Aorta (tissue), 5 donors: ENCODE results near the gene RAB11A. TPM values are rescaled to one million over a fixed set of nuclear protein-coding genes. Genes with fewer than 3 reads are reported as not detected.

Experiments used
- ATAC-seq: fragments of 200-7000 bp; cut with Tn5 transposase; one replicate; pipeline ENCODE4 v1.9.1; 2022; ENCODE audit warnings: moderate library complexity; ENCODE audit not compliant: low FRiP score
- DNase-seq, 2 donors: peaks; one replicate each; pipeline ENCODE4 v3.0.0-alpha.2; 2020
- H3K27ac ChIP-seq, 2 donors: one replicate each; pipeline ENCODE4 v1.5.1; 2013; ENCODE audit warnings: low read length in 2 of 2, mild to moderate bottlenecking in 2 of 2, moderate library complexity in 2 of 2, control low read depth in 1 of 2, inconsistent platforms in 1 of 2, low read depth in 1 of 2
- H3K27me3 ChIP-seq, 2 donors: one replicate each; pipeline ENCODE4 v1.6.1; 2013; ENCODE audit warnings: control low read depth in 1 of 2, low read length in 1 of 2, mild to moderate bottlenecking in 1 of 2, moderate library complexity in 1 of 2; ENCODE audit not compliant: insufficient read depth in 2 of 2, control insufficient read depth in 1 of 2
- H3K36me3 ChIP-seq, 2 donors: one replicate each; pipeline ENCODE4 v1.6.1; 2013; ENCODE audit warnings: control low read depth in 1 of 2, low read length in 1 of 2, mild to moderate bottlenecking in 1 of 2; ENCODE audit not compliant: insufficient read depth in 2 of 2, control insufficient read depth in 1 of 2
- H3K4me1 ChIP-seq, 2 donors: one replicate each; pipeline ENCODE4 v1.6.1; 2013; ENCODE audit warnings: low read length in 2 of 2, control low read depth in 1 of 2, mild to moderate bottlenecking in 1 of 2, moderate library complexity in 1 of 2; ENCODE audit not compliant: insufficient read depth in 2 of 2, control insufficient read depth in 1 of 2
- H3K4me3 ChIP-seq, 2 donors: one replicate each; pipeline ENCODE4 v1.5.1; 2013; ENCODE audit warnings: low read length in 2 of 2, control low read depth in 1 of 2, mild to moderate bottlenecking in 1 of 2
- H3K9me3 ChIP-seq: one replicate; pipeline ENCODE4 v1.6.1; 2013; ENCODE audit warnings: mild to moderate bottlenecking, low read length; ENCODE audit not compliant: control insufficient read depth
- WGBS, 2 donors: extraction: QIAGEN DNeasy Blood & Tissue Kit; methylation state at CpG; one replicate each; pipeline ENCODE4 v1.1.7; 2013; 5-methylcytosine and 5-hydroxymethylcytosine counted together
- intact Hi-C, 2 donors: fragments of 100-400 bp; cut with DNase I; formaldehyde crosslinking; loops; one replicate each; pipeline versions ENCODE4 v1.14.2 to v1.15.0; 2022
- polyA plus RNA-seq, 2 donors: library from polyadenylated mRNA; stranded (reverse); fragments of 200-250 nt; gene quantifications; one replicate each; pipeline ENCODE4 v1.2.3, GENCODE V29; 2013
- total RNA-seq, 2 donors: library from RNA; stranded (reverse); fragmentation: NEBNext Ultra II Directional; extraction: Animal tissue kit (Norgen Biotek cat#: 25700); gene quantifications; one replicate each; pipeline ENCODE4 v1.2.1, GENCODE V29; 2021
- donor health status: healthy with polysubstance abuse.
- donor health status: Bipolar disorder and iron deficiency.
- donor health status: DM: no; HTN: no; CAD: no.
- donor health status: DM: no; HTN: no; CAD: no.
- donor health status: DM: yes; HTN: yes; CAD: no.

RAB11A gene
- total and polyA plus RNA-seq, 4 donors: 89.0 to 156 (median 121) TPM

DNA sequence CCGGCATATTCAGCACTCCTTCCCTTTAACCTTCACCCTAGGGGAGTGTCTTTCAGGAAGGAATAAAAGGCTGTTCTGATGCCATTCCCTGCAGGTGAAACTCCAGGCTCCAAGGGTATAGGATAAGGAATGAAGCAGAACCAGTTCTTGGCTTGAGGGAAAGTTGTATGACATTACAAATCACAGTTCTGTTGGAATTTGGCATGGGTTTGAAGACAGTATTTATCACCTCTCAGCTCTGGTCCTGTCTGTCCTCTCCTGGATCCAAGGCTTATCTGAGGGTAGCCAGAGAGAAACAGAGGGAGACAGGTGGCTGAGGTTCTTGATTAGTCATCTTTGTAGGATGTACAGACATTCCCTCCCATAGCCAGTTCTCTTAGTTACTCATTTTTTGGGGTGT, 37.1 kb downstream of the RAB11A start:
- no peaks in the 10 kb centered on the region for H3K4me1 ChIP-seq
- peaks cover 0 to 3% of the 10 kb centered on the region in 2 donors for H3K36me3 ChIP-seq
- intact Hi-C loops: no loop called here
- H3K4me3 ChIP-seq: no peak overlapping the region
- ATAC-seq: no peak
- H3K27ac ChIP-seq: no peak overlapping the region
- H3K9me3 ChIP-seq: no peaks in the 10 kb centered on the region
- DNase-seq: no peak
- 90 to 100% methylated on average over 1 of the region's 1 CpG for WGBS, 2 donors
- no peaks in the 10 kb centered on the region for H3K27me3 ChIP-seq

DNA sequence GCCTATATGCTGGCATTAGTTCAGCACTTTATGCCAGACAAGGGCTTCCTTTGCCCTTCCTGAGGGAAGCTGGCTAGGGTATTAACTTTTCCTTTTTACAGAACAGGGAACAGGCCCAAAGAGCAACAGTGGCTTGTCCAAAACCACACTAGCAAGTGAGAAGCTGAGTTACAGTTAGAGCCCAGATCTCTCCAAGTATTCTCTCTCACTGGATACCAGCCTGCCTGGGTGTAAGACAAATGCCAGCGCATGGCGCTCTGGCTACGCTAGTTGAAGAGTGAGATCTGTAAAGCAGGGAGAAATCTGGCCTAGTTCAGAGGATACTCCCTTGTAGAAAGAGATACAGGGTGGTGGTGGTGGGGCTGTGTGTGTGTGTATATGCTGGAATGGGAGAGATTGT, 38.4 kb downstream of the RAB11A start:
- DNase-seq (no peak), ATAC-seq (no peak)
- no peaks in the 10 kb centered on the region for H3K27me3 ChIP-seq
- intact Hi-C loops: no loop called here
- H3K36me3 ChIP-seq: peaks cover 0 to 3% of the 10 kb centered on the region in 2 donors
- WGBS, 2 donors: 88 to 91% methylated on average over 3 of the region's 3 CpGs
- H3K9me3 ChIP-seq: no peaks in the 10 kb centered on the region
- H3K27ac ChIP-seq: no peak overlapping the region
- no peak overlapping the region for H3K4me3 ChIP-seq
- no peaks in the 10 kb centered on the region for H3K4me1 ChIP-seq

DNA sequence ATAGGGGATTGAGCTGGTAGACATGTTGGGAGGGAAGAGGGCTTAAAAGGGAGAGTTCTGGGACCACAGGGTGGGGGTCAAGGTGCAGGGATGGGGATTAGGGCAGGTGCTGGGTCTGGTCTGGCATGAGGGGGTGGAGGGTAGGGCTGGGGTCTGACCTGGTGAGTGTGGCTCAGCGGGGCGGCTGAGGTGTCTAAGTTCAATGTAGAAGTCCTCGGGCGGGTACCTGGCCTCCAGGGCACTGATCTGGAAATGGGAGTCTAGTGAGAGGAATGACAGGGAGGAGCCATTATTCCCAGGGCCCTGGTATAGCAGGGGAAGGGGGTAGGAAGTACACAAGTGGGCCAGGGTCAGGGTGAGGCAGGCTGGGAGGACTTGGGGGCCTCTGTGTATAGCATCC, 39.6 kb downstream of the RAB11A start:
- Histone ChIP-seq H3K4me1 (no peaks in the 10 kb centered on the region), H3K27ac (no peak overlapping the region), H3K27me3 (no peaks in the 10 kb centered on the region), H3K36me3 (peaks cover 0 to 1% of the 10 kb centered on the region in 2 donors), H3K9me3 (no peaks in the 10 kb centered on the region), H3K4me3 (no peak overlapping the region)
- ATAC-seq: no peak
- DNase-seq: no peak
- WGBS, 2 donors: 95 to 100% methylated on average over 4 of the region's 4 CpGs
- intact Hi-C loops: no loop called here

DNA sequence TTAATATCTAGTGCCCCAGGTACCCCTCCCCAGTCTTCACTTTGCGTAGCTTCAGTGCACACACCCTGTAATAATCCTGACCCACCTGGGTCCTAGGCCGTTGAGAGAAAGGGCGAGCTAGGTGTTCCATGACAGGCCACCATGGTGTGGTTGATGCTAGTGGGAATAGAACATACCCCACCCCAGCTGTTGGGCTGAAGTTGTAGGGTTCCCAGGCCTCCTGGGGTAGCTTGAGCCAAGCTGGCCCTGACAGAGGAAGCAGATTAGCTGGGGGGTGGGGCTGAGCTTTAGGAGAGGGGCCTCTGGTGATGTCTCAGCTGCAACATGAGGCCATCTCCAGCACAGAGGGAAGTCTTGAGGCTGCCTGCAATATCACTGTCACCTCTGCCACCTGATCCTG, 40.5 kb downstream of the RAB11A start:
- DNase-seq: no peak
- ATAC-seq: no peak
- Histone ChIP-seq H3K27ac (no peak overlapping the region), H3K9me3 (no peaks in the 10 kb centered on the region), H3K36me3 (no peaks in the 10 kb centered on the region), H3K27me3 (no peaks in the 10 kb centered on the region), H3K4me1 (no peaks in the 10 kb centered on the region), H3K4me3 (no peak overlapping the region)
- intact Hi-C loops: loop anchor here in 1 of 2 donors (10.0 kb wide), 1 partner anchor 375 kb away; no protein-coding TSS in a partner anchor
- WGBS, 2 donors: 88 to 91% methylated on average over 3 of the region's 3 CpGs

DNA sequence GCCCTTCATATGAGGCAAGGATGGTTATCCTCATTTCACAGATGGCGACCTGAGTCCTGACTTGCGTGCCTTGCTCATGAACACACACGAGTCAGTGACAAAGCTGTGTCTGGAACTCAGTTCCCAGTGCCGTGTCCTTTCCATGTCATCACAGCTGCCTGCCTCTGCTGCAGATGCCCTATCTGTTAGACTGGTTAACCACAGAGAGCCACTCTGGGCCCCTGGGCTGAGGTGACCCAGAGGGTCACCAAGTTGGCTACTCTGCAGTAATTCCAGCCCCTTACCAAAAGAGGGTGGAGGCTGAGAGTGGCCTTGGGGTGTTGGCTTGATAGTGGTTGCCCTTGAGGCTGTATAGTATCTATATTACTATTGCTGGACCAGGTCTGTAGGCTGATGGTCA, 41.0 kb downstream of the RAB11A start:
- WGBS, 2 donors: 92 to 94% methylated on average over 4 of the region's 4 CpGs
- Histone ChIP-seq H3K9me3 (no peaks in the 10 kb centered on the region), H3K36me3 (no peaks in the 10 kb centered on the region), H3K4me1 (no peaks in the 10 kb centered on the region), H3K27ac (no peak overlapping the region), H3K27me3 (no peaks in the 10 kb centered on the region), H3K4me3 (no peak overlapping the region)
- DNase-seq (no peak), ATAC-seq (no peak)
- intact Hi-C loops: loop anchor here in 1 of 2 donors (10.0 kb wide), 1 partner anchor 374 kb away; no protein-coding TSS in a partner anchor

DNA sequence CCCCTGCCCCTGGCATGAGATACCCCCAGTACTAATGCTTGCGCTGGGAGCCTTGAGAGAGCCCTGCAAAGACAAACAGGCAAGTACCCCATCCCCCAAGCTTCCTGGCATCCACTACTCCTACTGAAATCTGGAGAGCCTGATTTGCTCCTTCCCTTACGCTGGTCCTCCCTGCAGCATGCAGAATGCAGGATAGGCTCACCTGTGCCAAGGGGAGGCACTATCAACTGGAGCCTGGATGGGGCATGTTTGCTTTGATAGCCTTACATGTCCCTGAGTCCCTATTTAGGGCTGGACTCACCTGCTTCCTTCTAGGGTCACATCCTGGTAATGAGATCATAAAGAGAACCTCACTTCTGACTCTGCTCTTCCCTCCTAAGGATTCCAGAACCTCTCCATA, 42.9 kb downstream of the RAB11A start:
- Histone ChIP-seq H3K4me1 (peaks cover 0 to 2% of the 10 kb centered on the region in 2 donors), H3K27ac (no peak overlapping the region), H3K4me3 (no peak overlapping the region), H3K27me3 (no peaks in the 10 kb centered on the region), H3K36me3 (no peaks in the 10 kb centered on the region), H3K9me3 (no peaks in the 10 kb centered on the region)
- ATAC-seq: no peak
- no peak for DNase-seq
- WGBS, 2 donors: 94 to 95% methylated on average over 2 of the region's 2 CpGs
- intact Hi-C loops: loop anchor here in 1 of 2 donors (10.0 kb wide), 1 partner anchor 373 kb away; no protein-coding TSS in a partner anchor

DNA sequence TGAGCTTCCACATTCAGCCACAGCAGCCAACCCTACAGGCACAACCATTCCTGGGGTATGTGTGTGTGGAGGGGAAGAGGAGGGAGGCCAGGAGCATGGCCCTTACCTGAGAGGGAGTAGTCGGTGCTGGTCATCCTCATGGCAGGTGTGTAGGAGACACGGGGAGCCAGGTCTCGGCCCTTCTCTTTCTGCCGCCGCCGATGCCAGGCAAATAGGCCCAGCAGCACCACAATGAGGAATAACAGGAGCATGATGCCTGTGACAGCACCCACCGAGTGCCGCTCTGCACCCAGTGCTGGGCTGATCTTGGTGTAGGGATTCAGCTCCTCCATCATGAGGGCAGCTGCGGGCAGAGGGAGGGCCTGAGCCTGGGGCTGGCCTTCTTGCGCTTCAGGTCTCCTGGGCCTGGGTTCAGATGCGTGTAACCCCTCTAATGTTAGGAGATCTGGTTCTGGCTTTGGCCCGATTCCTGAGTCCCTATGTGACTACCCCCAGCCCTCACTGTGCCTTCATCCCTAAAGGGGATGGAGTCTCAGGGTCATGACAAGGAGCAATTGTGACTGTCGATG, 44.4 kb downstream of the RAB11A start:
- no peaks in the 10 kb centered on the region for H3K9me3 ChIP-seq
- intact Hi-C loops: loop anchor here in 1 of 2 donors (10.0 kb wide), 1 partner anchor 371 kb away; no protein-coding TSS in a partner anchor

DNA sequence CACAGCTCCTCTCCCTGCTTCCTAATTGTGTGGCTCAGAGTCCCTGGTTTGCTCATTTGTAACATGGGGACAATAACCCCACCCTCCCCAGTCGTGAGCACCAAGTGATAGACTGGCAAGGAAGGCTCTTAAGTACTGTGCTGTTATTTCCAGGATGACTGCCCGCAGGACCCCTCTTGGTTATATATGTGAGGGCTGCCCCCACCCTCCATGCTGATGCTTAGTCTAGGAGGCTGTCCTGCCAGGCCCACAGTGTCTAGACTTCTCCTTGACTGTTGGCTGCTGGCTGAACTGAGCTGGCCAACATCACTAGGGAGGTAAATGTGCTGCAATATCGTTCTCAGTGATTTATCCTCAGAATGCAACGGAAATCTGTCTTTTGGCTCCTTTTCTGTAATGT, 45.1 kb downstream of the RAB11A start:
- H3K27me3 ChIP-seq: no peaks in the 10 kb centered on the region
- H3K4me3 ChIP-seq: no peak overlapping the region
- ATAC-seq (peak; percentile 4), DNase-seq (no peak)
- intact Hi-C loops: loop anchor here in 1 of 2 donors (10.0 kb wide), 1 partner anchor 370 kb away; no protein-coding TSS in a partner anchor
- no peak overlapping the region for H3K27ac ChIP-seq
- H3K36me3 ChIP-seq: no peaks in the 10 kb centered on the region
- 24 to 25% methylated on average over 4 of the region's 4 CpGs for WGBS, 2 donors
- no peaks in the 10 kb centered on the region for H3K9me3 ChIP-seq
- H3K4me1 ChIP-seq: peaks cover 0 to 2% of the 10 kb centered on the region in 2 donors

More for the DNA sequence above, 44.4 kb downstream of the RAB11A start:
- no peak overlapping the region for H3K27ac ChIP-seq
- no peak overlapping the region for H3K4me3 ChIP-seq
- H3K4me1 ChIP-seq: peaks cover 0 to 2% of the 10 kb centered on the region in 2 donors
- no peaks in the 10 kb centered on the region for H3K36me3 ChIP-seq
- ATAC-seq (no peak), DNase-seq (no peak)
- H3K27me3 ChIP-seq: no peaks in the 10 kb centered on the region
- 88 to 89% methylated on average over 13 of the region's 13 CpGs for WGBS, 2 donors
